ENCODE results near the gene TSGA10.
A peak's percentile ranks its signal among the peaks of the same experiment; 100 is the strongest.
"Not testable (repeated sequence)": the region's sequence is repeated elsewhere in the genome, so short reads cannot be mapped to it uniquely, and the experiment has no call there.

The TSGA10 gene

GRCh38 chr2:99152199-99152895 is 2.4 kb downstream of the TSGA10 start:
- no peak for DNase-seq

GRCh38 chr2:99150706-99151105 is 4.0 kb downstream of the TSGA10 start:
- peak; percentile 47 for DNase-seq

GRCh38 chr2:99141110-99142108 is 13.3 kb downstream of the TSGA10 start, which contains the start of gene C2orf15:
Gene C2orf15, plus strand, starts transcription at chr2:99141707. Its CDS starts 8,852 bp downstream, at chr2:99150559.
- peak; percentile 77 for DNase-seq

- no peak for DNase-seq
Observed at GRCh38 chr2:99140860-99141109, 14.0 kb downstream of the TSGA10 start.

- DNase-seq = no peak
Observed at GRCh38 chr2:99140056-99140859, 14.5 kb downstream of the TSGA10 start.

- DNase-seq = no peak
Observed at GRCh38 chr2:99139003-99139402, 15.7 kb downstream of the TSGA10 start.

GRCh38 chr2:99135044-99135556 is 19.6 kb downstream of the TSGA10 start:
- not testable (repeated sequence) for DNase-seq

GRCh38 chr2:99127981-99128380 is 26.8 kb downstream of the TSGA10 start:
- no peak for DNase-seq

- DNase-seq = no peak
Observed at GRCh38 chr2:99112617-99113016, 42.1 kb downstream of the TSGA10 start.

- DNase-seq = no peak
Observed at GRCh38 chr2:99111945-99112344, 42.8 kb downstream of the TSGA10 start.

GRCh38 chr2:99111236-99111635 is 43.5 kb downstream of the TSGA10 start:
- DNase-seq = no peak

GRCh38 chr2:99106913-99107312 is 47.8 kb downstream of the TSGA10 start:
- no peak for DNase-seq

GRCh38 chr2:99104006-99104405 is 50.7 kb downstream of the TSGA10 start:
- no peak for DNase-seq

GRCh38 chr2:99101697-99102096 is 53.0 kb downstream of the TSGA10 start:
- DNase-seq = peak; percentile 5

GRCh38 chr2:99096728-99097127 is 58.0 kb downstream of the TSGA10 start:
- no peak for DNase-seq

- no peak for DNase-seq
Observed at GRCh38 chr2:99088017-99088416, 66.7 kb downstream of the TSGA10 start.

GRCh38 chr2:99086385-99086784 is 68.4 kb downstream of the TSGA10 start:
- no peak for DNase-seq

GRCh38 chr2:99085421-99085820 is 69.3 kb downstream of the TSGA10 start:
- no peak for DNase-seq

- DNase-seq = no peak
Observed at GRCh38 chr2:99084256-99084655, 70.5 kb downstream of the TSGA10 start.

GRCh38 chr2:99081891-99082290 is 72.9 kb downstream of the TSGA10 start:
- DNase-seq = no peak

GRCh38 chr2:99079226-99079625 is 75.5 kb downstream of the TSGA10 start:
- DNase-seq = peak; percentile 49

- DNase-seq = no peak
Observed at GRCh38 chr2:99072551-99072950, 82.2 kb downstream of the TSGA10 start.
